Astrocyte (in vitro differentiated cells and primary cell): ENCODE measurements around the gene EFS. TPM values are rescaled to one million over a fixed set of nuclear protein-coding genes. Genes with fewer than 3 reads are reported as not detected.

Source experiments
- DNase-seq: peaks from one replicate; pipeline ENCODE4 v3.0.0-alpha.2; 2010; ENCODE audit warnings: low read depth
- FAIRE-seq: peaks from 2 replicates; lab custom pipeline; 2011; peaks lifted over from hg19 to GRCh38; lab: Jason Lieb, UNC
- H2AFZ ChIP-seq: 2 replicates; pipeline ENCODE4 v1.6.0; 2012; ENCODE audit warnings: low read depth, low read length, inconsistent platforms
- H3K27ac ChIP-seq: 2 replicates; pipeline ENCODE4 v1.5.1; 2011; ENCODE audit warnings: low read depth, low read length, inconsistent platforms
- H3K27me3 ChIP-seq: 2 replicates; pipeline ENCODE4 v1.6.0; 2011; ENCODE audit warnings: low read length, inconsistent platforms; ENCODE audit not compliant: insufficient read depth
- H3K36me3 ChIP-seq: 2 replicates; pipeline ENCODE4 v1.5.1; 2011; ENCODE audit warnings: low read length, inconsistent platforms; ENCODE audit not compliant: insufficient read depth
- H3K4me1 ChIP-seq: 2 replicates; pipeline ENCODE4 v1.5.1; 2011; ENCODE audit warnings: low read length, inconsistent platforms; ENCODE audit not compliant: insufficient read depth
- H3K4me2 ChIP-seq: 2 replicates; pipeline ENCODE4 v1.6.0; 2012; ENCODE audit warnings: low read length, inconsistent platforms
- H3K4me3 ChIP-seq: 2 replicates; pipeline ENCODE4 v1.5.1; 2011; ENCODE audit warnings: low read depth, mild to moderate bottlenecking, low read length, inconsistent platforms; ENCODE audit not compliant: insufficient read depth
- H3K79me2 ChIP-seq: 2 replicates; pipeline ENCODE4 v1.6.0; 2012; ENCODE audit warnings: mild to moderate bottlenecking, low read length, inconsistent platforms; ENCODE audit not compliant: insufficient read depth
- H3K9ac ChIP-seq: 2 replicates; pipeline ENCODE4 v1.6.0; 2012; ENCODE audit warnings: mild to moderate bottlenecking, low read length, inconsistent platforms
- H3K9me3 ChIP-seq: 2 replicates; pipeline ENCODE4 v1.5.1; 2012; ENCODE audit warnings: low read depth, mild to moderate bottlenecking, low read length, inconsistent platforms; ENCODE audit not compliant: insufficient read depth
- H4K20me1 ChIP-seq: 2 replicates; pipeline ENCODE4 v1.6.0; 2012; ENCODE audit warnings: low read length, inconsistent platforms; ENCODE audit not compliant: insufficient read depth
- H3K27ac Mint-ChIP-seq: one replicate; pipeline ENCODE4 v1.8.0; 2021; ENCODE audit warnings: mild to moderate bottlenecking, mixed read lengths; ENCODE audit not compliant: unreplicated experiment
- H3K27me3 Mint-ChIP-seq: one replicate; pipeline ENCODE4 v1.8.0; 2021; ENCODE audit warnings: low read depth, mixed read lengths; ENCODE audit not compliant: unreplicated experiment
- H3K36me3 Mint-ChIP-seq: one replicate; pipeline ENCODE4 v1.8.0; 2021; ENCODE audit warnings: low read depth, mixed read lengths; ENCODE audit not compliant: unreplicated experiment
- H3K4me1 Mint-ChIP-seq: one replicate; pipeline ENCODE4 v1.8.0; 2021; ENCODE audit warnings: low read depth, mixed read lengths; ENCODE audit not compliant: unreplicated experiment
- H3K4me3 Mint-ChIP-seq: one replicate; pipeline ENCODE4 v1.8.0; 2021; ENCODE audit warnings: mild to moderate bottlenecking, moderate library complexity, mixed read lengths; ENCODE audit not compliant: unreplicated experiment
- H3K9me3 Mint-ChIP-seq: one replicate; pipeline ENCODE4 v1.8.0; 2021; ENCODE audit warnings: mild to moderate bottlenecking, mixed read lengths; ENCODE audit not compliant: unreplicated experiment
- CTCF ChIP-seq: IDR thresholded peaks from 2 replicates; pipeline ENCODE4 v1.5.1; 2011; ENCODE audit warnings: low read depth, mild to moderate bottlenecking, inconsistent platforms, low read length, moderate library complexity; ENCODE audit not compliant: insufficient read depth
- EZH2 ChIP-seq: IDR thresholded peaks from 2 replicates; pipeline ENCODE4 v1.6.1; 2012; ENCODE audit warnings: mild to moderate bottlenecking, low read length, inconsistent platforms; ENCODE audit not compliant: insufficient read depth
- total RNA-seq: library from RNA; stranded (reverse); gene quantifications from 2 replicates; pipeline ENCODE4 v1.2.1, GENCODE V29; 2021

EFS gene
- total RNA-seq, 1 donor from 2014 or later, result 6.5 TPM

DNA sequence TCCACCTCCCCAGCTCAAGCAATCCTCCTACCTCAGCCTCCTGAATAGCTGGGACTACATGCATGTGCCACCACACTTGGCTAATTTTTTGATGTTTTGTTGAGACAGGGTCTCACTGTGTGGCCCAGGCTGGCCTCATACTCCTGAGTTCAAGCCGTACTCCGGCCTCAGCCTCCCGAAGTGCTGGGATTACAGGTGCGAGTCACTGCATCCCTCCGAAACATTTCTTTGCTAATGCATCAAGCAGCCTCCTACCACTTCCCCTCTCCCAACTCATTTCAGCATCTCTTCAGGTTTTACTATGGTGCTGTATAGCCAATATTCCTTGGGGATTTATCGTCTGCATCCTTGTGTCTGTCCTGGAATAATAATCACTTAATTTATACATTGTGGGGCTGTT lies 10.0 kb downstream of the EFS start:
- Mint-ChIP-seq H3K4me3 (no peak overlapping the region), H3K27me3 (peaks cover 18% of the 10 kb centered on the region), H3K27ac (no peak overlapping the region), H3K4me1 (peaks cover 2% of the 10 kb centered on the region), H3K9me3 (peaks cover 6% of the 10 kb centered on the region), H3K36me3 (peaks cover 10% of the 10 kb centered on the region)
- no peak for TF ChIP-seq EZH2
- TF ChIP-seq CTCF, result no peak
- DNase-seq (no peak), FAIRE-seq (no peak)
- H3K79me2 ChIP-seq, result no peaks in the 10 kb centered on the region
- H2AFZ ChIP-seq, result no peak overlapping the region
- H3K27ac ChIP-seq, result no peak overlapping the region
- H4K20me1 ChIP-seq, result peaks cover 5% of the 10 kb centered on the region
- no peak overlapping the region for H3K4me2 ChIP-seq
- H3K36me3 ChIP-seq, result peaks cover 3% of the 10 kb centered on the region
- H3K4me3 ChIP-seq, result no peak overlapping the region
- no peak overlapping the region for H3K9ac ChIP-seq
- H3K9me3 ChIP-seq, result no peaks in the 10 kb centered on the region
- no peaks in the 10 kb centered on the region for H3K4me1 ChIP-seq
- peaks cover 2% of the 10 kb centered on the region for H3K27me3 ChIP-seq

DNA sequence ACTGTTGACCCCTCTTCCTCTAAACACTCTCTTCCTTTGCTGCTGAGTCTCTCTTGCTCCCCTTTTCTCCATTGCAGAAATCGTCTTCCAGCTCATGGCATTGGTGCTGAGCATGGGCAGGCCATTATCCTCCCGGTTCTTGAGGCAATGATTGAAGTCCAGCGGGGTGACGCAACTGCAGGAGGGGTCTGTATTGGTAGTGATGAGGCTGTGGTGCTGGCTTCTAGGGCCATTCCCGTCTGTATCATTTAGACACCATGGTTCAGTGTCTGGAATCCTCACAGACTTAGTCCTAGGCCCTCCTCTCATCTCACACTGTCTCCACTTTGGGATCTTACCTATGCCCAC lies 11.6 kb downstream of the EFS start:
- Histone ChIP-seq H3K4me3 (no peak overlapping the region), H3K79me2 (no peaks in the 10 kb centered on the region), H3K27ac (no peak overlapping the region), H3K4me1 (no peaks in the 10 kb centered on the region), H3K4me2 (peak overlapping the region; percentile 95), H3K9me3 (no peaks in the 10 kb centered on the region), H2AFZ (no peak overlapping the region), H3K9ac (peak overlapping the region; percentile 74), H3K27me3 (peaks cover 2% of the 10 kb centered on the region), H3K36me3 (peaks cover 3% of the 10 kb centered on the region), H4K20me1 (peaks cover 5% of the 10 kb centered on the region)
- Mint-ChIP-seq H3K27me3 (peaks cover 21% of the 10 kb centered on the region), H3K4me3 (peak overlapping the region; percentile 85), H3K36me3 (peaks cover 16% of the 10 kb centered on the region), H3K9me3 (peaks cover 6% of the 10 kb centered on the region), H3K4me1 (peaks cover 2% of the 10 kb centered on the region), H3K27ac (peak overlapping the region; percentile 68)
- DNase-seq, result no peak
- no peak for TF ChIP-seq CTCF
- TF ChIP-seq EZH2, result no peak
- FAIRE-seq, result no peak

GRCh38 chr14:23352506-23353432 lies 12.2 kb downstream of the EFS start, which contains the start of gene SLC22A17:
TSS of gene SLC22A17 (minus strand) at chr14:23352887.
- peaks cover 18% of the 10 kb centered on the region for H3K36me3 Mint-ChIP-seq
- DNase-seq (peak; percentile 84), FAIRE-seq (no peak)
- no peaks in the 10 kb centered on the region for H3K9me3 ChIP-seq
- H3K27me3 ChIP-seq, result peaks cover 2% of the 10 kb centered on the region
- H3K9me3 Mint-ChIP-seq, result peaks cover 6% of the 10 kb centered on the region
- peak within 1 kb of the TSS; percentile 68 for H3K27ac Mint-ChIP-seq
- H4K20me1 ChIP-seq, result peaks cover 5% of the 10 kb centered on the region
- peak within 1 kb of the TSS; percentile 71 for H3K4me3 ChIP-seq
- no peaks in the 10 kb centered on the region for H3K79me2 ChIP-seq
- H3K27me3 Mint-ChIP-seq, result peaks cover 20% of the 10 kb centered on the region
- no peaks in the 10 kb centered on the region for H3K36me3 ChIP-seq
- H3K4me2 ChIP-seq, result peak within 1 kb of the TSS; percentile 95
- peak within 1 kb of the TSS; percentile 84 for H2AFZ ChIP-seq
- peak within 1 kb of the TSS; percentile 85 for H3K4me3 Mint-ChIP-seq
- peak within 1 kb of the TSS; percentile 74 for H3K9ac ChIP-seq
- no peak for TF ChIP-seq CTCF
- TF ChIP-seq EZH2, result no peak
- H3K27ac ChIP-seq, result peak within 1 kb of the TSS; percentile 38
- no peaks in the 10 kb centered on the region for H3K4me1 ChIP-seq
- H3K4me1 Mint-ChIP-seq, result peaks cover 2% of the 10 kb centered on the region
